AG04450 (cell line): Measurements from ENCODE around the gene CEP131. TPM values are rescaled to one million over a fixed set of nuclear protein-coding genes. Genes with fewer than 3 reads are reported as not detected.

Source experiments
- CTCF ChIA-PET: fragments of 300-600, 350-600 bp; formaldehyde crosslinking; extraction: SDS; loops from one replicate; lab custom pipeline; 2022; ENCODE audit warnings: antibody characterized with exemption, inconsistent platforms; lab: Charles Lee
- POLR2A ChIA-PET: fragments of 350-600 bp; formaldehyde crosslinking; extraction: SDS; loops from one replicate; lab custom pipeline; 2021; ENCODE audit warnings: antibody characterized with exemption, inconsistent platforms; lab: Yijun Ruan, JAX
- DNase-seq: peaks from one replicate; pipeline ENCODE4 v3.0.0-alpha.2; 2011; ENCODE audit warnings: low read depth, low spot score
- H3K27ac ChIP-seq: one replicate; pipeline ENCODE4 v1.5.1; 2012; ENCODE audit warnings: low read depth, low read length, control low read depth
- H3K27me3 ChIP-seq: one replicate; pipeline ENCODE4 v1.6.0; 2012; ENCODE audit warnings: low read length; ENCODE audit not compliant: control insufficient read depth, insufficient read depth
- H3K4me3 ChIP-seq: 2 replicates; pipeline ENCODE4 v1.5.1; 2011; ENCODE audit warnings: mild to moderate bottlenecking, low read depth, low read length, control low read depth
- H3K9me3 ChIP-seq: 2 replicates; pipeline ENCODE4 v1.5.1; 2012; ENCODE audit warnings: low read length; ENCODE audit not compliant: control insufficient read depth, insufficient read depth
- CTCF ChIP-seq: IDR thresholded peaks from 2 replicates; pipeline ENCODE4 v1.5.1; 2011; ENCODE audit warnings: low read depth, low read length, control low read depth, inconsistent platforms
- polyA plus RNA-seq: library from polyadenylated mRNA; depleted of rRNA; stranded (reverse); fragments of >200 nt; gene quantifications from 2 replicates; pipeline ENCODE4 v1.2.3, GENCODE V29; 2011

The CEP131 gene
- polyA plus RNA-seq, 1 experiment: 2.2 TPM

GRCh38 chr17:81193470-81194224, 29.1 kb downstream of the CEP131 start:
- no peaks in the 10 kb centered on the region; the same call in 1 of the 2 replicates for H3K9me3 ChIP-seq
- DNase-seq: no peak
- H3K4me3 ChIP-seq: no peak overlapping the region
- H3K27me3 ChIP-seq: no peaks in the 10 kb centered on the region
- CTCF ChIA-PET: interaction anchor here (1.3 kb wide), 1 partner anchor 96 kb away, joined by 3 read pairs; no protein-coding TSS in a partner anchor
- POLR2A ChIA-PET: no interaction called here
- no peak for TF ChIP-seq CTCF
- no peak overlapping the region for H3K27ac ChIP-seq

GRCh38 chr17:81193051-81193410, 29.7 kb downstream of the CEP131 start:
- POLR2A ChIA-PET: no interaction called here

GRCh38 chr17:81192386-81193050, 30.2 kb downstream of the CEP131 start:
- TF ChIP-seq CTCF: no peak
- no peak overlapping the region for H3K4me3 ChIP-seq
- no peak for DNase-seq
- no peaks in the 10 kb centered on the region; the same call in 1 of the 2 replicates for H3K9me3 ChIP-seq
- no peaks in the 10 kb centered on the region for H3K27me3 ChIP-seq
- POLR2A ChIA-PET: no interaction called here
- CTCF ChIA-PET: interaction anchor here (0.6 to 1.3 kb wide), 2 partner anchors 95 to 745 kb away, joined by 3 to 4 read pairs; partner anchors contain the start of gene PYCR1
- H3K27ac ChIP-seq: no peak overlapping the region

More at GRCh38 chr17:81193051-81193410, 29.7 kb downstream of the CEP131 start:
- CTCF ChIA-PET: interaction anchor here (0.6 to 1.3 kb wide), 2 partner anchors 95 to 744 kb away, joined by 3 to 4 read pairs; partner anchors contain the start of gene PYCR1
- Histone ChIP-seq H3K4me3 (no peak overlapping the region), H3K9me3 (no peaks in the 10 kb centered on the region; the same call in 1 of the 2 replicates), H3K27ac (no peak overlapping the region), H3K27me3 (no peaks in the 10 kb centered on the region)
- TF ChIP-seq CTCF: no peak
- DNase-seq: no peak

- Histone ChIP-seq H3K4me3 (no peak overlapping the region), H3K27ac (no peak overlapping the region), H3K27me3 (no peaks in the 10 kb centered on the region), H3K9me3 (no peaks in the 10 kb centered on the region; the same call in 1 of the 2 replicates)
- CTCF ChIA-PET: interaction anchor here (2.0 kb wide), 1 partner anchor 9 kb away, joined by 6 read pairs; no protein-coding TSS in a partner anchor
- TF ChIP-seq CTCF: no peak
- POLR2A ChIA-PET: no interaction called here
- no peak for DNase-seq
Observed at GRCh38 chr17:81191646-81192045, 31.1 kb downstream of the CEP131 start.
